ENCODE data around the gene LRMDA.

The LRMDA gene

GRCh38 chr10:76049581-76050290 lies 618.3 kb downstream of the LRMDA start:
- Histone ChIP-seq H4K20me1 (ENCODE audit: insufficient read depth, low read length) (no peaks in the 10 kb centered on the region), H3K4me3 (ENCODE audit: low read depth in 1 of 2, low read length in 2 of 2) (no peak overlapping the region), H3K9ac (ENCODE audit: low read depth, low read length) (no peak overlapping the region), H3K36me3 (ENCODE audit: insufficient read depth, low read length) (no peaks in the 10 kb centered on the region), H3K4me2 (ENCODE audit: insufficient read depth, low read length) (no peak overlapping the region), H3K4me1 (ENCODE audit: insufficient read depth, low read length) (no peaks in the 10 kb centered on the region), H3K79me2 (ENCODE audit: insufficient read depth, low read length) (no peaks in the 10 kb centered on the region), H3K9me3 (ENCODE audit: insufficient read depth, low read length, severe bottlenecking) (no peaks in the 10 kb centered on the region), H3K27ac (ENCODE audit: low read length) (no peak overlapping the region), H2AFZ (ENCODE audit: low read depth, low read length) (no peak overlapping the region), H3K27me3 (ENCODE audit: insufficient read depth, low read length, poor library complexity) (no peaks in the 10 kb centered on the region)
- no peak for TF ChIP-seq EZH2 (IDR thresholded peaks at IDR 0.05; ENCODE audit: borderline replicate concordance, low read depth, low read length, severe bottlenecking)
- no peak for TF ChIP-seq CTCF (IDR thresholded peaks at IDR 0.05; ENCODE audit: borderline replicate concordance, extremely low read depth, low read length, poor library complexity, severe bottlenecking)
- DNase-seq, result no peak
- ATAC-seq (ENCODE audit: insufficient read depth, low read depth), result no peak

DNA sequence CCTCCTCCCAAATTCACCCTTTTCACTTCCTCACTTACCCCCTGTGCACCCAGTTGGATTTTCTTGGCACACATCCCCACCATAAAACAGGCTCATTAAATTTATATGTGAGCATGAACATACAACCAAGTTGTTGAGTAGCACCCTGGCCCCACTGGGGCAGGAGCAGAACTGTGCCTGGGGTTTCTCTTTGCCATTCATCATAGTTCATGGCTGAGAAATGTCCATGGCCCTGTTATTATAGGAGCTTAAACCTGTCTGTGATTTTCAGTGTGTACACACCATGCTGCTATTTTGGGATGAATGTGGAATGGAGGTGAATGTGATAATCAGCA lies 618.8 kb downstream of the LRMDA start:
- Histone ChIP-seq H3K36me3 (ENCODE audit: insufficient read depth, low read length) (no peaks in the 10 kb centered on the region), H3K9ac (ENCODE audit: low read depth, low read length) (no peak overlapping the region), H3K27ac (ENCODE audit: low read length) (no peak overlapping the region), H3K9me3 (ENCODE audit: insufficient read depth, low read length, severe bottlenecking) (peaks cover 3% of the 10 kb centered on the region), H3K4me3 (ENCODE audit: low read depth in 1 of 2, low read length in 2 of 2) (no peak overlapping the region), H2AFZ (ENCODE audit: low read depth, low read length) (no peak overlapping the region), H3K4me1 (ENCODE audit: insufficient read depth, low read length) (no peaks in the 10 kb centered on the region), H3K27me3 (ENCODE audit: insufficient read depth, low read length, poor library complexity) (no peaks in the 10 kb centered on the region), H3K4me2 (ENCODE audit: insufficient read depth, low read length) (no peak overlapping the region), H4K20me1 (ENCODE audit: insufficient read depth, low read length) (no peaks in the 10 kb centered on the region), H3K79me2 (ENCODE audit: insufficient read depth, low read length) (no peaks in the 10 kb centered on the region)
- TF ChIP-seq EZH2 (IDR thresholded peaks at IDR 0.05; ENCODE audit: borderline replicate concordance, low read depth, low read length, severe bottlenecking) (no peak), CTCF (IDR thresholded peaks at IDR 0.05; ENCODE audit: borderline replicate concordance, extremely low read depth, low read length, poor library complexity, severe bottlenecking) (no peak)
- no peak for DNase-seq
- no peak for ATAC-seq (ENCODE audit: insufficient read depth, low read depth)

DNA sequence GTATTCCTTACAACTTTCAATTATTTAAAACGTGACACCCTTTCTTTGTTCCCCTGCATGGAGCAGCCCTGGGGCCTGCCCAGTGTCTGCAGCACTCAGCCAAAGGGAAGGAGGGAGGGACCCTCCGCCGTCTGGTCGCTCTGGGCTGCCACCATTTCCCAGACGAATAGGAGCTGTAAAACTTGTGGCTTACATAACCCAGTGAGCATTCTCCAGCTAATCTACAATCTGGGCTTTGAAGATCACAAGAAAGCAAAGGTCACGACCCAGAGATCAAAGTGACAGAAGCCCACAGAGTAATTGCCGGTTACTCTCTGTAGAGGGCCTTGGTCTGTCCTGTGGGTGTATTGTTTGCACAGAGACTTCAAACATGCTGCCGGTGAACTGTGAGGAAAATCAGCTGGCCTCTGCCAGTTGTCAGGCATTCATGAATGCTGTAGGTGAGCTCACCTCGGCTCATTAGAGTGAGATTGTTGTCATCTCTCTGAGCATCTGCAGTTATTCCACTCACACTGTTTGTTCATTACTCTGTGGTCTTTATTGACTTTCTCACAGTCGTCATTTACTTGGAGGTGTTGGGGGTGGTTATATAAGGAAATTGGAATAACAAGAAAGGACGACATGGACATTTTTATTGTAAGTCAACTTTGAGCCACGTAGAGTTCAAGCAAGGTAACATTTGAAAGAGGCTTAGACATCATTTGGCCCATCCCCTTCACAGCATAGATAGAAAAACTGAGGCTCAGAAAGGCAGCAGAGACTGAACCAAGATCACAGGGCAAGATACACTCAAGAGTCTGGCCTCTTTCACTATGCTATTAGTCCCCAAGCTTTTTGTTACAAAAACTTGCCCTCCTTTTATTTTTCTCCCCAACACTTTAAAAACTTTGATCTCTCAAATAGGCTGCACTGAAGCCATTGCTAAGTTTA lies 619.8 kb downstream of the LRMDA start:
- ATAC-seq (ENCODE audit: insufficient read depth, low read depth) (peak; percentile 62; the same call in 2 of the 3 replicates), DNase-seq (peak; percentile 9)
- Histone ChIP-seq H3K27ac (ENCODE audit: low read length) (no peak overlapping the region), H3K9ac (ENCODE audit: low read depth, low read length) (no peak overlapping the region), H3K79me2 (ENCODE audit: insufficient read depth, low read length) (no peaks in the 10 kb centered on the region), H2AFZ (ENCODE audit: low read depth, low read length) (no peak overlapping the region), H3K4me2 (ENCODE audit: insufficient read depth, low read length) (no peak overlapping the region), H3K36me3 (ENCODE audit: insufficient read depth, low read length) (no peaks in the 10 kb centered on the region), H3K4me1 (ENCODE audit: insufficient read depth, low read length) (no peaks in the 10 kb centered on the region), H3K4me3 (ENCODE audit: low read depth in 1 of 2, low read length in 2 of 2) (no peak overlapping the region), H3K9me3 (ENCODE audit: insufficient read depth, low read length, severe bottlenecking) (peaks cover 13% of the 10 kb centered on the region), H3K27me3 (ENCODE audit: insufficient read depth, low read length, poor library complexity) (no peaks in the 10 kb centered on the region), H4K20me1 (ENCODE audit: insufficient read depth, low read length) (no peaks in the 10 kb centered on the region)
- TF ChIP-seq CTCF (IDR thresholded peaks at IDR 0.05; ENCODE audit: borderline replicate concordance, extremely low read depth, low read length, poor library complexity, severe bottlenecking) (no peak), EZH2 (IDR thresholded peaks at IDR 0.05; ENCODE audit: borderline replicate concordance, low read depth, low read length, severe bottlenecking) (no peak)

All from DND-41 (cell line).